ENCODE results near the gene ZSCAN9. TPM values are rescaled to one million over a fixed set of nuclear protein-coding genes. Genes with fewer than 3 reads are reported as not detected.

Gene ZSCAN9
- total and polyA plus RNA-seq, 2 of the 8 experiments (the other 6 are each of a cell fraction or from before 2014, with no cell fraction given): 10.8 to 13.6 TPM

GRCh38 chr6:28207510-28208110 lies 17.5 kb upstream of the ZSCAN9 start:
- H4K20me1 ChIP-seq (replicated peaks in 1 of 2; ENCODE audit: control insufficient read depth in 1 of 2, insufficient read depth in 2 of 2, low read length in 2 of 2): peaks cover 0 to 1% of the 10 kb centered on the region in 2 experiments
- FAIRE-seq (peak; percentile 75), DNase-seq (ENCODE audit: low read depth in 1 of 2, low spot score in 2 of 2) (peak in 1 of 2 experiments; percentile 73)
- no peak overlapping the region for H3K14ac ChIP-seq (ENCODE audit: insufficient read length)
- peak overlapping the region; percentile 81 to 96 for H3K4me2 ChIP-seq (ENCODE audit: insufficient read depth in 1 of 2, low read depth in 2 of 2, low read length in 2 of 2)
- H3K9me3 ChIP-seq (ENCODE audit: insufficient read depth in 2 of 2, low read depth in 1 of 2, low read length in 1 of 2): no peaks in the 10 kb centered on the region
- no peak overlapping the region for H2BK12ac ChIP-seq (ENCODE audit: low read depth, low read length)
- H3K23me2 ChIP-seq (ENCODE audit: low read depth, low read length): peaks cover 19% of the 10 kb centered on the region
- ChIA-PET CTCF (ENCODE audit: partially characterized antibody) (interaction anchor here (1.3 kb wide), 1 partner anchor 10 kb away, joined by 4 read pairs; no protein-coding TSS in a partner anchor), POLR2A (ENCODE audit: partially characterized antibody) (interaction anchor here (1.3 to 1.4 kb wide), 2 partner anchors 44 to 128 kb away, joined by 3 read pairs; partner anchors contain the start of gene ZSCAN31)
- H4K5ac ChIP-seq (ENCODE audit: insufficient read length, low read depth, low read length): no peak overlapping the region
- H2AFZ ChIP-seq (ENCODE audit: low read length): peak overlapping the region; percentile 97
- no peak overlapping the region for H4K8ac ChIP-seq (ENCODE audit: extremely low read depth, insufficient read depth, low read length)
- WGBS, 2 experiments (ENCODE audit: extremely low coverage in 1 of 2, insufficient coverage in 1 of 2, insufficient read length in 1 of 2, insufficient replicate concordance in 2 of 2, low coverage in 1 of 2, low lambda C conversion rate in 2 of 2, missing lambda C conversion rate in 1 of 2): 3% methylated on average over 35 of the region's 35 CpGs; no CpG with 5 or more reads in 1 of the 2 experiments
- no peak overlapping the region for H3K18ac ChIP-seq (ENCODE audit: extremely low read depth, low read length)
- no peaks in the 10 kb centered on the region for H3K79me1 ChIP-seq (ENCODE audit: low read depth, low read length)
- no peak overlapping the region for H2BK20ac ChIP-seq (ENCODE audit: low read length)
- H2BK120ac ChIP-seq (replicated peaks; ENCODE audit: low read depth, low read length): no peak overlapping the region
- no peak overlapping the region for H2AK5ac ChIP-seq (ENCODE audit: low read depth, low read length)
- H3K79me2 ChIP-seq (ENCODE audit: control insufficient read depth in 1 of 2, insufficient read depth in 2 of 2, low read length in 2 of 2): no peaks in the 10 kb centered on the region
- H2BK15ac ChIP-seq (ENCODE audit: low read length): no peak overlapping the region
- no peaks in the 10 kb centered on the region for H3K36me3 ChIP-seq (ENCODE audit: control insufficient read depth in 2 of 4, insufficient read depth in 4 of 4, low read length in 3 of 4)
- no peak overlapping the region for H3K4ac ChIP-seq (replicated peaks; ENCODE audit: insufficient read length, low read depth, low read length)
- peaks cover 0 to 2% (median 0%) of the 10 kb centered on the region in 4 experiments; a peak in 1 of 7 replicates for H3K4me1 ChIP-seq (replicated peaks in 1 of 4; ENCODE audit: control insufficient read depth in 3 of 4, insufficient read depth in 4 of 4, low read length in 3 of 4)
- no peak overlapping the region for H3K27ac ChIP-seq (ENCODE audit: low read depth, low read length)
- H3K4me3 ChIP-seq (ENCODE audit: extremely low read depth in 1 of 4, insufficient read depth in 2 of 4, low read depth in 3 of 4, low read length in 4 of 4): peak overlapping the region; percentile 31 to 71 (median 60); a peak in 7 of 8 replicates
- H3K56ac ChIP-seq (replicated peaks; ENCODE audit: insufficient read length, low read depth, low read length): no peak overlapping the region
- H3K27me3 ChIP-seq (replicated peaks in 1 of 4; ENCODE audit: control insufficient read depth in 3 of 4, extremely low read depth in 1 of 4, insufficient read depth in 3 of 4, low read length in 3 of 4): peaks cover 32 to 70% (median 54%) of the 10 kb centered on the region in 4 experiments
- H4K91ac ChIP-seq (replicated peaks; ENCODE audit: insufficient read length, low read length): no peak overlapping the region
- H2BK5ac ChIP-seq (ENCODE audit: low read depth, low read length): no peak overlapping the region
- H3K9ac ChIP-seq (replicated peaks in 1 of 4; ENCODE audit: extremely low read depth in 1 of 4, low read depth in 3 of 4, low read length in 3 of 4): peak overlapping the region in 3 of 4 experiments; percentile 6 to 25 (median 19); a peak in 5 of 7 replicates
- H3K23ac ChIP-seq (ENCODE audit: insufficient read length): no peak overlapping the region
- TF ChIP-seq EZH2 (IDR thresholded peaks at IDR 0.05; ENCODE audit: low read depth, low read length, severe bottlenecking) (peak; percentile 83), RBBP5 (IDR thresholded peaks at IDR 0.05; ENCODE audit: borderline replicate concordance, low read depth, low read length) (no peak), RNF2 (IDR thresholded peaks at IDR 0.05; ENCODE audit: borderline replicate concordance, low read depth, low read length, missing control alignments, poor library complexity, severe bottlenecking) (peak; percentile 74), EP300 (IDR thresholded peaks at IDR 0.05; ENCODE audit: borderline replicate concordance in 1 of 2, low read depth in 2 of 2, low read length in 2 of 2) (no peak), KDM1A (IDR thresholded peaks at IDR 0.05; ENCODE audit: borderline replicate concordance, low read length) (no peak), TEAD4 (IDR thresholded peaks at IDR 0.05; ENCODE audit: low read depth, low read length) (no peak), BACH1 (IDR thresholded peaks at IDR 0.05; ENCODE audit: low read length) (no peak), SAP30 (IDR thresholded peaks at IDR 0.05; ENCODE audit: insufficient read depth, insufficient replicate concordance, low read length) (no peak), CTBP2 (IDR thresholded peaks at IDR 0.05; ENCODE audit: borderline replicate concordance, insufficient read depth, insufficient read length, low read length) (peak; percentile 62), KDM4A (IDR thresholded peaks at IDR 0.05; ENCODE audit: low read depth, low read length, severe bottlenecking) (peak; percentile 44), GTF2F1 (IDR thresholded peaks at IDR 0.05; ENCODE audit: borderline replicate concordance, low read depth, low read length) (no peak)

Measured in H1 (cell line).